H1 (cell line): Measurements from ENCODE around the gene RNF32. TPM values are rescaled to one million over a fixed set of nuclear protein-coding genes. Genes with fewer than 3 reads are reported as not detected.

Source experiments
- CTCF ChIA-PET: fragments of 300-600 bp; sonication (Branson Sonifier 250); formaldehyde crosslinking; loops from one replicate; lab custom pipeline; 2021; ENCODE audit not compliant: partially characterized antibody; lab: Charles Lee
- POLR2A ChIA-PET: fragments of 300-600 bp; sonication (Branson Sonifier 250); formaldehyde crosslinking; loops from one replicate; lab custom pipeline; 2021; ENCODE audit warnings: inconsistent platforms; ENCODE audit not compliant: partially characterized antibody; lab: Charles Lee
- DNase-seq, 2 experiments: peaks; one replicate each; pipeline versions ENCODE4 v3.0.0 to v3.0.0-alpha.2; 2010 to 2022; ENCODE audit warnings: low spot score in 2 of 2, low read depth in 1 of 2, mixed read lengths in 1 of 2
- FAIRE-seq: peaks from 2 replicates; lab custom pipeline; 2011; peaks lifted over from hg19 to GRCh38; lab: Jason Lieb, UNC
- H2AFZ ChIP-seq: 2 replicates; pipeline ENCODE4 v1.8.1; 2012; ENCODE audit warnings: low read length, inconsistent platforms
- H2AK5ac ChIP-seq: 2 replicates; pipeline ENCODE4 v1.6.1; 2013; ENCODE audit warnings: low read depth, low read length
- H2BK120ac ChIP-seq: replicated peaks from 2 replicates; pipeline ENCODE3; 2013; ENCODE audit warnings: low read depth, low read length, inconsistent platforms
- H2BK12ac ChIP-seq: 2 replicates; pipeline ENCODE4 v1.6.1; 2013; ENCODE audit warnings: low read depth, low read length
- H2BK15ac ChIP-seq: 2 replicates; pipeline ENCODE4 v1.6.1; 2013; ENCODE audit warnings: low read length
- H2BK20ac ChIP-seq: 2 replicates; pipeline ENCODE4 v1.6.1; 2013; ENCODE audit warnings: low read length
- H2BK5ac ChIP-seq: 2 replicates; pipeline ENCODE4 v1.6.1; 2013; ENCODE audit warnings: low read depth, low read length
- H3K14ac ChIP-seq: 2 replicates; pipeline ENCODE4 v1.6.1; 2013; ENCODE audit warnings: inconsistent platforms; ENCODE audit not compliant: insufficient read length
- H3K18ac ChIP-seq: 2 replicates; pipeline ENCODE4 v1.6.1; 2013; ENCODE audit warnings: low read length; ENCODE audit errors: extremely low read depth
- H3K23ac ChIP-seq: 2 replicates; pipeline ENCODE4 v1.6.1; 2013; ENCODE audit warnings: inconsistent platforms; ENCODE audit not compliant: insufficient read length
- H3K23me2 ChIP-seq: 2 replicates; pipeline ENCODE4 v1.6.1; 2013; ENCODE audit warnings: low read depth, low read length
- H3K27ac ChIP-seq: 2 replicates; pipeline ENCODE4 v1.6.1; 2011; ENCODE audit warnings: low read depth, low read length, inconsistent platforms
- H3K27me3 ChIP-seq, 4 experiments: replicated peaks in 1 of 4; 1 replicate in 1 of 4; 2 replicates in 3 of 4; pipeline versions ENCODE4 v1.6.1 to v1.8.1; 2011 to 2013; ENCODE audit warnings: low read length in 3 of 4, mild to moderate bottlenecking in 3 of 4, inconsistent platforms in 2 of 4, mixed read lengths in 2 of 4, moderate library complexity in 1 of 4; ENCODE audit not compliant: control insufficient read depth in 3 of 4, insufficient read depth in 3 of 4; ENCODE audit errors: extremely low read depth in 1 of 4
- H3K36me3 ChIP-seq, 4 experiments: 2 replicates each; pipeline versions ENCODE4 v1.6.1 to v1.8.1; 2011 to 2013; ENCODE audit warnings: mild to moderate bottlenecking in 4 of 4, low read length in 3 of 4, moderate library complexity in 2 of 4, control low read depth in 1 of 4, inconsistent platforms in 1 of 4; ENCODE audit not compliant: insufficient read depth in 4 of 4, control insufficient read depth in 2 of 4
- H3K4ac ChIP-seq: replicated peaks from 2 replicates; pipeline ENCODE3; 2013; ENCODE audit warnings: low read length, low read depth, mixed read lengths, inconsistent platforms; ENCODE audit not compliant: insufficient read length
- H3K4me1 ChIP-seq, 4 experiments: replicated peaks in 1 of 4; 1 replicate in 1 of 4; 2 replicates in 3 of 4; pipeline versions ENCODE4 v1.6.1 to v1.8.1; 2011 to 2013; ENCODE audit warnings: low read length in 3 of 4, inconsistent platforms in 2 of 4, mixed read lengths in 1 of 4; ENCODE audit not compliant: insufficient read depth in 4 of 4, control insufficient read depth in 3 of 4
- H3K4me2 ChIP-seq, 2 experiments: 2 replicates each; pipeline versions ENCODE4 v1.6.1 to v1.8.1; 2011 to 2013; ENCODE audit warnings: low read depth in 2 of 2, low read length in 2 of 2, control low read depth in 1 of 2, inconsistent platforms in 1 of 2, mild to moderate bottlenecking in 1 of 2; ENCODE audit not compliant: insufficient read depth in 1 of 2
- H3K4me3 ChIP-seq, 4 experiments: fragments of 200-600, 300-600 bp in 1 of 4; sonication (generic), shearing (Covaris generic), sonication (Bioruptor Twin) in 1 of 4; 2 replicates each; pipeline versions ENCODE4 v1.5.1 to v1.8.1; 2011 to 2016; ENCODE audit warnings: low read length in 4 of 4, low read depth in 3 of 4, control low read depth in 2 of 4, inconsistent platforms in 2 of 4, mild to moderate bottlenecking in 2 of 4, mixed read lengths in 1 of 4, moderate library complexity in 1 of 4; ENCODE audit not compliant: insufficient read depth in 2 of 4; ENCODE audit errors: extremely low read depth in 1 of 4
- H3K56ac ChIP-seq: replicated peaks from 2 replicates; pipeline ENCODE3; 2013; ENCODE audit warnings: low read depth, mild to moderate bottlenecking, mixed read lengths, low read length, inconsistent platforms; ENCODE audit not compliant: insufficient read length
- H3K79me1 ChIP-seq: 2 replicates; pipeline ENCODE4 v1.6.1; 2013; ENCODE audit warnings: low read depth, low read length, control low read depth
- H3K79me2 ChIP-seq, 2 experiments: 2 replicates each; pipeline versions ENCODE4 v1.6.1 to v1.8.1; 2012 to 2013; ENCODE audit warnings: low read length in 2 of 2, mild to moderate bottlenecking in 2 of 2, inconsistent platforms in 1 of 2; ENCODE audit not compliant: insufficient read depth in 2 of 2, control insufficient read depth in 1 of 2
- H3K9ac ChIP-seq, 4 experiments: replicated peaks in 1 of 4; 1 replicate in 1 of 4; 2 replicates in 3 of 4; pipeline versions ENCODE4 v1.6.1 to v1.8.1; 2011 to 2013; ENCODE audit warnings: low read depth in 3 of 4, low read length in 3 of 4, control low read depth in 2 of 4, mild to moderate bottlenecking in 2 of 4, moderate library complexity in 2 of 4, inconsistent platforms in 1 of 4; ENCODE audit errors: extremely low read depth in 1 of 4
- H3K9me3 ChIP-seq, 2 experiments: 2 replicates each; pipeline versions ENCODE4 v1.6.1 to v1.8.1; 2012 to 2013; ENCODE audit warnings: mild to moderate bottlenecking in 2 of 2, moderate library complexity in 2 of 2, control low read depth in 1 of 2, inconsistent platforms in 1 of 2, low read depth in 1 of 2, low read length in 1 of 2, mixed read lengths in 1 of 2; ENCODE audit not compliant: insufficient read depth in 2 of 2
- H4K20me1 ChIP-seq, 2 experiments: replicated peaks in 1 of 2; 2 replicates each; pipeline versions ENCODE3 to v1.8.1; 2011 to 2013; ENCODE audit warnings: inconsistent platforms in 2 of 2, low read length in 2 of 2, mild to moderate bottlenecking in 1 of 2; ENCODE audit not compliant: insufficient read depth in 2 of 2, control insufficient read depth in 1 of 2
- H4K5ac ChIP-seq: 2 replicates; pipeline ENCODE4 v1.6.1; 2013; ENCODE audit warnings: low read length, low read depth, mixed read lengths, inconsistent platforms; ENCODE audit not compliant: insufficient read length
- H4K8ac ChIP-seq: 2 replicates; pipeline ENCODE4 v1.8.0; 2013; ENCODE audit warnings: mild to moderate bottlenecking, moderate library complexity, low read length, inconsistent platforms; ENCODE audit not compliant: insufficient read depth; ENCODE audit errors: extremely low read depth
- H4K91ac ChIP-seq: replicated peaks from 2 replicates; pipeline ENCODE3; 2013; ENCODE audit warnings: low read length, mixed read lengths, inconsistent platforms; ENCODE audit not compliant: insufficient read length
- ASH2L ChIP-seq: fragments of 200-600, 300-600 bp; sonication (generic); IDR thresholded peaks from one replicate; pipeline ENCODE4 v1.7.1; 2017; ENCODE audit warnings: low read length
- BACH1 ChIP-seq: IDR thresholded peaks from 2 replicates; pipeline ENCODE4 v1.6.1; 2012; ENCODE audit warnings: low read length, improper control_type of control experiment
- BRCA1 ChIP-seq: IDR thresholded peaks from 2 replicates; pipeline ENCODE4 v1.6.1; 2012; ENCODE audit warnings: low read depth, low read length, improper control_type of control experiment
- CBX5 ChIP-seq: fragments of 300-800, 300-1000 bp; sonication (generic); IDR thresholded peaks from 2 replicates; pipeline ENCODE4 v1.7.1; 2016; ENCODE audit warnings: antibody characterized with exemption, low read length, low read depth
- CHD1 ChIP-seq: IDR thresholded peaks from 2 replicates; pipeline ENCODE4 v1.6.1; 2012; ENCODE audit warnings: low read depth, low read length, improper control_type of control experiment
- E2F6 ChIP-seq: IDR thresholded peaks from 2 replicates; pipeline ENCODE4 v1.6.1; 2012; ENCODE audit warnings: inconsistent platforms
- KDM1A ChIP-seq: fragments of 200-600, 300-600 bp; sonication (generic); IDR thresholded peaks from 2 replicates; pipeline ENCODE4 v1.7.1; 2016; ENCODE audit warnings: mild to moderate bottlenecking, low read length, borderline replicate concordance
- NANOG ChIP-seq: IDR thresholded peaks from 2 replicates; pipeline ENCODE4 v1.6.1; 2011; ENCODE audit warnings: low read length, low read depth, mild to moderate bottlenecking, inconsistent platforms; ENCODE audit not compliant: insufficient read depth, poor library complexity, severe bottlenecking
- NRF1 ChIP-seq: IDR thresholded peaks from 2 replicates; pipeline ENCODE4 v1.6.1; 2011; ENCODE audit warnings: mild to moderate bottlenecking, low read depth, low read length, improper control_type of control experiment
- SP1 ChIP-seq: IDR thresholded peaks from 2 replicates; pipeline ENCODE4 v1.6.1; 2011; ENCODE audit warnings: low read depth, low read length
- SP4 ChIP-seq: IDR thresholded peaks from 2 replicates; pipeline ENCODE4 v1.6.1; 2012; ENCODE audit warnings: low read length, inconsistent platforms
- SRF ChIP-seq: IDR thresholded peaks from 2 replicates; pipeline ENCODE4 v1.6.1; 2011; ENCODE audit warnings: mild to moderate bottlenecking, low read depth, low read length, moderate library complexity
- TAF1 ChIP-seq: IDR thresholded peaks from 2 replicates; pipeline ENCODE4 v1.6.1; 2011; ENCODE audit warnings: mild to moderate bottlenecking, low read depth, low read length
- TEAD4 ChIP-seq: IDR thresholded peaks from 2 replicates; pipeline ENCODE4 v1.6.1; 2012; ENCODE audit warnings: low read depth, low read length, inconsistent platforms, mixed read lengths
- WGBS, 2 experiments: shearing (Covaris generic) in 1 of 2; methylation state at CpG; one replicate each; pipeline versions ENCODE4 v1.1.6 to v1.1.7; 2013 to 2015; ENCODE audit warnings: low lambda C conversion rate in 2 of 2, mixed read lengths in 2 of 2, inconsistent platforms in 1 of 2, low coverage in 1 of 2, missing lambda C conversion rate in 1 of 2; ENCODE audit not compliant: insufficient replicate concordance in 2 of 2, insufficient coverage in 1 of 2, insufficient read length in 1 of 2; ENCODE audit errors: extremely low coverage in 1 of 2, missing lambda C conversion rate in 1 of 2; 5-methylcytosine and 5-hydroxymethylcytosine counted together
- polyA plus RNA-seq, 7 experiments: library from polyadenylated mRNA; depleted of rRNA in 3 of 7; stranded (reverse) in 5 of 7; unstranded in 2 of 7; fragments of >200 nt in 5 of 7; fragments of 200-250 nt in 2 of 7; gene quantifications; 1 replicate in 5 of 7; 2 replicates in 1 of 7; 4 replicates in 1 of 7; pipeline versions ENCODE4 v1.2.1 to v1.2.3, GENCODE V29; 2011 to 2013; ENCODE audit warnings: missing spikeins in 2 of 7, mixed read lengths in 2 of 7
- total RNA-seq: library from RNA; stranded (reverse); fragmentation: NEBNext Ultra II Directional; extraction: Animal tissue kit (Norgen Biotek cat#: 25700); gene quantifications from 2 replicates; pipeline ENCODE4 v1.2.1, GENCODE V29; 2021

RNF32 gene
- total and polyA plus RNA-seq, 2 of the 8 experiments (the other 6 are each of a cell fraction or from before 2014, with no cell fraction given): 0.48 to 1.2 TPM

GRCh38 chr7:156606691-156607331, 33.8 kb upstream of the RNF32 start:
- Histone ChIP-seq H2BK5ac (no peak overlapping the region), H4K8ac (no peak overlapping the region), H4K5ac (no peak overlapping the region), H3K4me1 (peaks cover 0 to 2% (median under 1%) of the 10 kb centered on the region in 4 experiments; a peak in 3 of 7 replicates), H3K27me3 (no peaks in the 10 kb centered on the region), H3K14ac (no peak overlapping the region), H3K9me3 (no peaks in the 10 kb centered on the region), H3K56ac (no peak overlapping the region), H3K18ac (no peak overlapping the region), H3K27ac (no peak overlapping the region), H2BK120ac (no peak overlapping the region), H2BK20ac (no peak overlapping the region), H3K9ac (no peak overlapping the region), H4K20me1 (no peaks in the 10 kb centered on the region), H4K91ac (no peak overlapping the region), H2AFZ (no peak overlapping the region), H3K79me1 (no peaks in the 10 kb centered on the region), H3K36me3 (no peaks in the 10 kb centered on the region), H2BK12ac (no peak overlapping the region), H2BK15ac (no peak overlapping the region), H3K4ac (no peak overlapping the region), H2AK5ac (no peak overlapping the region), H3K79me2 (no peaks in the 10 kb centered on the region), H3K23ac (no peak overlapping the region), H3K23me2 (no peaks in the 10 kb centered on the region), H3K4me2 (no peak overlapping the region), H3K4me3 (no peak overlapping the region)
- ChIA-PET POLR2A (no interaction called here), CTCF (no interaction called here)
- FAIRE-seq (no peak), DNase-seq (no peak)
- WGBS, 2 experiments: 89% methylated on average over 4 of the region's 14 CpGs; no CpG with 5 or more reads in 1 of the 2 experiments
- TF ChIP-seq TEAD4 (no peak), CHD1 (no peak), CBX5 (no peak), SRF (no peak), E2F6 (no peak), SP4 (no peak), NRF1 (no peak), KDM1A (no peak), TAF1 (no peak), BACH1 (no peak), NANOG (no peak), ASH2L (no peak), BRCA1 (no peak), SP1 (no peak)
